Panc1 (cell line): Measurements from ENCODE around the gene KDM5A. TPM values are rescaled to one million over a fixed set of nuclear protein-coding genes. Genes with fewer than 3 reads are reported as not detected.
"Not testable (repeated sequence)": the region's sequence is repeated elsewhere in the genome, so short reads cannot be mapped to it uniquely, and the experiment has no call there.

Experiments
- ATAC-seq: fragments of 200-7000 bp; cut with Tn5 transposase; 2 replicates; pipeline ENCODE4 v1.9.1; 2020; ENCODE audit warnings: mild to moderate bottlenecking, moderate library complexity
- BruUV-seq: library from RNA; stranded (reverse); fragments of 400-500 nt; replicated peaks from 2 replicates; lab custom pipeline; 2021; lab: Mats Ljungman, UMichigan
- CTCF ChIA-PET: fragments of 300-600 bp; sonication (Branson Sonifier 250); formaldehyde crosslinking; loops from one replicate; lab custom pipeline; 2022; ENCODE audit warnings: antibody characterized with exemption; lab: Charles Lee
- POLR2A ChIA-PET: fragments of 300-600 bp; sonication (Branson Sonifier 250); formaldehyde crosslinking; loops from one replicate; lab custom pipeline; 2022; ENCODE audit warnings: antibody characterized with exemption; lab: Charles Lee
- DNase-seq: peaks from one replicate; pipeline ENCODE4 v3.0.0-alpha.2; 2010; ENCODE audit warnings: low read depth, low spot score
- H3K27ac ChIP-seq: 2 replicates; pipeline ENCODE4 v1.5.1; 2011; ENCODE audit warnings: mild to moderate bottlenecking, low read length, inconsistent platforms
- H3K27me3 ChIP-seq: fragments of 200-500 bp; sonication (Bioruptor generic); 2 replicates; pipeline ENCODE4 v1.6.0; 2014; ENCODE audit warnings: low read length, inconsistent platforms; ENCODE audit not compliant: control insufficient read depth, insufficient read depth
- H3K36me3 ChIP-seq: fragments of 200-500 bp; sonication (Bioruptor generic); 2 replicates; pipeline ENCODE4 v1.5.1; 2014; ENCODE audit warnings: inconsistent platforms, mild to moderate bottlenecking, low read length, moderate library complexity; ENCODE audit not compliant: control insufficient read depth, insufficient read depth
- H3K4me1 ChIP-seq: 2 replicates; pipeline ENCODE4 v1.5.1; 2011; ENCODE audit warnings: inconsistent platforms, mild to moderate bottlenecking, low read length, moderate library complexity; ENCODE audit not compliant: control insufficient read depth, insufficient read depth
- H3K4me3 ChIP-seq, 2 experiments: 2 replicates each; pipeline ENCODE4 v1.5.1; 2011 to 2012; ENCODE audit warnings: low read depth in 2 of 2, low read length in 2 of 2, mild to moderate bottlenecking in 2 of 2, inconsistent platforms in 1 of 2, moderate library complexity in 1 of 2
- H3K9me3 ChIP-seq: fragments of 200-500 bp; sonication (Bioruptor generic); 2 replicates; pipeline ENCODE4 v1.5.1; 2014; ENCODE audit warnings: low read depth, mild to moderate bottlenecking, inconsistent platforms, low read length, moderate library complexity; ENCODE audit not compliant: control insufficient read depth, insufficient read depth
- CTCF ChIP-seq: fragments of 450-650 bp; IDR thresholded peaks from 2 replicates; pipeline ENCODE4 v1.5.1; 2017; ENCODE audit warnings: mild to moderate bottlenecking
- POLR2AphosphoS5 ChIP-seq: IDR thresholded peaks from 2 replicates; pipeline ENCODE4 v1.6.1; 2012; ENCODE audit warnings: mild to moderate bottlenecking, low read depth, low read length, moderate library complexity
- REST ChIP-seq, 2 experiments: IDR thresholded peaks; 2 replicates each; pipeline ENCODE4 v1.6.1; 2011 to 2012; ENCODE audit warnings: low read depth in 2 of 2, control low read depth in 1 of 2, low read length in 1 of 2, mild to moderate bottlenecking in 1 of 2, moderate library complexity in 1 of 2; ENCODE audit not compliant: insufficient read depth in 1 of 2
- SIN3A ChIP-seq: IDR thresholded peaks from 2 replicates; pipeline ENCODE4 v1.6.1; 2012; ENCODE audit warnings: low read depth, mild to moderate bottlenecking, low read length, moderate library complexity, borderline replicate concordance; ENCODE audit not compliant: insufficient read depth
- TCF7L2 ChIP-seq: IDR thresholded peaks from 2 replicates; pipeline ENCODE4 v1.6.1; 2011; ENCODE audit warnings: mild to moderate bottlenecking, low read depth, low read length, inconsistent platforms
- in situ Hi-C: cut with HindIII; loops from 2 replicates; pipeline ENCODE4 v1.10.0; 2016; ENCODE audit warnings: low sequenced_read_pairs, low pct_unique_long_range_greater_than_20kb
- intact Hi-C: fragments of 100-400 bp; cut with micrococcal nuclease; formaldehyde crosslinking; loops from one replicate; pipeline ENCODE4 v1.10.0; 2022; ENCODE audit not compliant: unreplicated experiment
- total RNA-seq: library from RNA; stranded (reverse); gene quantifications from one replicate; pipeline ENCODE4 v1.2.1, GENCODE V29; 2021; ENCODE audit not compliant: unreplicated experiment

KDM5A gene
- total RNA-seq, 1 experiment from 2014 or later = 49.0 TPM

DNA sequence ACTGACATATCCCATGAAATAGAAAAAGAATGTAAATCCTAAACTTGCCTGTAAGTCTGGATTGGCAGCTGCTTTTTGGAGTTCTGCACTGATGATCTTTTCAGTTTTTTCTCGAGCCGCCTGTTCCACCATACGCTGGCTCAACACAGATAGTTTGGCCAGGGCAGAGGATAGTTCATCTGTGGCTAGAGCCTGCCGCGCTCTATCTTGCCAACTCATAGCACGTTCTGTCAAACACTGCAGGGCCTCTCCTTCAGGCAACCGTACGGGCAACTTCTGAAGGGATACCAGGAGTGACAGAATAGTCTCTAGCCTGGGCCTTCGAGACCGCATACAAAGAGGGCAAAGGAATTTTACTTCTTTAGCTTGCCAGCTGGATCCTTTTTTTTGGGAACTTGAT is 81.7 kb downstream of the KDM5A start:
- H3K36me3 ChIP-seq = peaks cover 18% of the 10 kb centered on the region
- no peaks in the 10 kb centered on the region for H3K27me3 ChIP-seq
- ATAC-seq (no peak), DNase-seq (no peak)
- intact Hi-C loops = no loop called here
- H3K4me1 ChIP-seq = peaks cover 3% of the 10 kb centered on the region; the same call in 1 of the 2 replicates
- no peak overlapping the region for H3K4me3 ChIP-seq
- ChIA-PET CTCF (no interaction called here), POLR2A (no interaction called here)
- no peak overlapping the region for H3K27ac ChIP-seq
- TSS peak; percentile 38 for BruUV-seq
- in situ Hi-C loops = no loop called here
- no peak for TF ChIP-seq SIN3A
- TF ChIP-seq POLR2AphosphoS5 = no peak
- no peak for TF ChIP-seq REST (IDR thresholded peaks at IDR 0.05; ENCODE audit: insufficient read depth in 1 of 2, low read depth in 2 of 2, low read length in 1 of 2)
- no peak for TF ChIP-seq CTCF
- no peak for TF ChIP-seq TCF7L2
- H3K9me3 ChIP-seq = no peaks in the 10 kb centered on the region

- no TSS peak for BruUV-seq
- intact Hi-C loops (no loop called here), in situ Hi-C loops (no loop called here)
- TF ChIP-seq CTCF (no peak), SIN3A (no peak), POLR2AphosphoS5 (no peak), REST (IDR thresholded peaks at IDR 0.05; ENCODE audit: insufficient read depth in 1 of 2, low read depth in 2 of 2, low read length in 1 of 2) (no peak), TCF7L2 (no peak)
- Histone ChIP-seq H3K27me3 (no peaks in the 10 kb centered on the region), H3K27ac (no peak overlapping the region), H3K36me3 (peaks cover 12% of the 10 kb centered on the region), H3K9me3 (no peaks in the 10 kb centered on the region), H3K4me1 (peaks cover 3% of the 10 kb centered on the region; the same call in 1 of the 2 replicates), H3K4me3 (no peak overlapping the region)
- DNase-seq (no peak), ATAC-seq (no peak)
- CTCF ChIA-PET = no interaction called here
- POLR2A ChIA-PET = interaction anchor here (0.6 kb wide), 1 partner anchor 16 kb away, joined by 13 read pairs; no protein-coding TSS in a partner anchor
Observed at GRCh38 chr12:304805-305204, 84.3 kb downstream of the KDM5A start.

GRCh38 chr12:302766-303165 is 86.4 kb downstream of the KDM5A start:
- H3K9me3 ChIP-seq, BruUV-seq, CTCF ChIA-PET, H3K4me3 ChIP-seq, ATAC-seq, in situ Hi-C loops, H3K27me3 ChIP-seq, H3K27ac ChIP-seq, H3K4me1 ChIP-seq, DNase-seq, H3K36me3 ChIP-seq, intact Hi-C loops, POLR2A ChIA-PET: not testable (repeated sequence)
